Natural killer cell treated with Interleukin-12 subunit alpha and Interleukin-12 subunit beta and Interleukin-15 and Interleukin-18, amount 100 ng/mL, for 72 hours (primary cell): ENCODE results near the gene EIF4G3. TPM values are rescaled to one million over a fixed set of nuclear protein-coding genes. Genes with fewer than 3 reads are reported as not detected.
"Not testable (repeated sequence)": the region's sequence is repeated elsewhere in the genome, so short reads cannot be mapped to it uniquely, and the experiment has no call there.

Source experiments
- ATAC-seq, 2 donors: fragments of 150-1000 bp; cut with Tn5 transposase in 1 of 2; sonication (Bioruptor Pico), chemical (Tn5 transposase) in 1 of 2; 2 replicates each; pipeline ENCODE4 v1.10.0; 2021
- DNase-seq: peaks from one replicate; pipeline ENCODE4 v3.0.0; 2022; ENCODE audit warnings: low spot score
- H3K27ac Mint-ChIP-seq, 2 donors: 1 replicate in 1 of 2; 2 replicates in 1 of 2; pipeline ENCODE4 v1.8.0; 2022; ENCODE audit warnings: mixed read lengths in 2 of 2, mild to moderate bottlenecking in 1 of 2, moderate library complexity in 1 of 2
- H3K27me3 Mint-ChIP-seq, 2 donors: 1 replicate in 1 of 2; 2 replicates in 1 of 2; pipeline ENCODE4 v1.8.0; 2022; ENCODE audit warnings: mixed read lengths in 2 of 2
- H3K36me3 Mint-ChIP-seq: one replicate; pipeline ENCODE4 v1.8.0; 2022; ENCODE audit warnings: mixed read lengths
- H3K4me1 Mint-ChIP-seq, 2 donors: 1 replicate in 1 of 2; 2 replicates in 1 of 2; pipeline ENCODE4 v1.8.0; 2022; ENCODE audit warnings: low read depth in 2 of 2, mixed read lengths in 2 of 2, mild to moderate bottlenecking in 1 of 2
- H3K4me3 Mint-ChIP-seq: one replicate; pipeline ENCODE4 v1.8.0; 2022; ENCODE audit warnings: mixed read lengths
- H3K9me3 Mint-ChIP-seq: 2 replicates; pipeline ENCODE4 v1.8.0; 2022; ENCODE audit warnings: mixed read lengths
- total RNA-seq, 2 donors: library from RNA; stranded (reverse); gene quantifications; one replicate each; pipeline ENCODE4 v1.2.3, GENCODE V29; 2022

Gene EIF4G3
- total RNA-seq, 2 donors from 2014 or later: 121 to 140 TPM

GRCh38 chr1:20867847-20868246 is 308.9 kb downstream of the EIF4G3 start:
- ATAC-seq (no peak), DNase-seq (no peak)
- Mint-ChIP-seq H3K4me1 (peaks cover 0 to 3% of the 10 kb centered on the region in 2 donors), H3K9me3 (no peaks in the 10 kb centered on the region), H3K36me3 (peaks cover 5% of the 10 kb centered on the region), H3K27me3 (no peaks in the 10 kb centered on the region), H3K4me3 (no peak overlapping the region), H3K27ac (no peak overlapping the region)

DNA sequence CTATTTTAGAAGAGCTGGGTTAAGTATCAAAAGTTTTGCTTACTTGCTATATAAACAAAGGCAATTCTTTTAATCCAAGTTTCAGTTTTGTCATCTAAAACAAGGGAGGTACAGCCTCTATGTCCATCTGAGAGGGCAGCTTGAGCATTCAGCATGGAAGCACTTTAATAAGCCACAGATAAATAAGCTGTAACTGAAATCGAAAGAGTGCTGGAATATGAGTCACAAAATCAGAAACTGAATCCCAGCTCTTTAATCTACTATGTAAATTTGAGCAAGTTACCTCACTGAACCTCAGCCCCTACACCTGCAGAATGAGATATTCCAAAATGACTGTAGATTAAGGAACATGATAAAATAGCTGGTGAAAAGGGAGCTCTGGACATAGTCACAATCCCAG is 309.6 kb downstream of the EIF4G3 start:
- H3K9me3 Mint-ChIP-seq: no peaks in the 10 kb centered on the region
- no peak for DNase-seq
- H3K4me1 Mint-ChIP-seq: peaks cover 0 to 3% of the 10 kb centered on the region in 2 donors
- H3K27me3 Mint-ChIP-seq: no peaks in the 10 kb centered on the region
- H3K4me3 Mint-ChIP-seq: no peak overlapping the region
- H3K36me3 Mint-ChIP-seq: peaks cover 5% of the 10 kb centered on the region
- H3K27ac Mint-ChIP-seq: no peak overlapping the region
- ATAC-seq: no peak

DNA sequence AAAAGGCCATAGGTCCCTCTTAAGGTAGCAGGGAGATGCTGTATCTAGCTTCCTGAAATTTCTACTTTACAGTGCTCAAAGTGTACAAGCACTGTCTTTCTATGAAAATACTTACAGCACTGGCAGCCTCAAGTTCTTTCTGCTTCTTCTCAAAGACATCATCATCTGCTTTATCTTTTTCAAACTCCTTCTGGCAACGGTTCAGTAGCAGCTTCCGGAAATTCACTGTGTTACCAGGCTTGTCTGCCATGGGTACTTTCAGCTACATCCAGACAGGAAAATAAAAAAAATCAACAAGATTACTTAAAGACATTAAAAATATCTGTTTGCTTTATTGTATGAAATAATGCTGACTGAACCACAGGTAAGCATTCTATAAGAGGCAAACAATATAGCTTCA is 311.7 kb downstream of the EIF4G3 start:
- no peak for ATAC-seq
- H3K4me1 Mint-ChIP-seq: peaks cover 0 to 4% of the 10 kb centered on the region in 2 donors
- H3K27ac Mint-ChIP-seq: no peak overlapping the region
- peaks cover 12% of the 10 kb centered on the region for H3K36me3 Mint-ChIP-seq
- H3K4me3 Mint-ChIP-seq: no peak overlapping the region
- H3K9me3 Mint-ChIP-seq: no peaks in the 10 kb centered on the region
- no peak for DNase-seq
- H3K27me3 Mint-ChIP-seq: no peaks in the 10 kb centered on the region

GRCh38 chr1:20854529-20854928 is 322.2 kb downstream of the EIF4G3 start:
- Mint-ChIP-seq H3K4me1 (no peaks in the 10 kb centered on the region), H3K27ac (no peak overlapping the region), H3K9me3 (no peaks in the 10 kb centered on the region), H3K27me3 (no peaks in the 10 kb centered on the region), H3K4me3 (no peak overlapping the region), H3K36me3 (peaks cover 30% of the 10 kb centered on the region)
- ATAC-seq (no peak), DNase-seq (no peak)

DNA sequence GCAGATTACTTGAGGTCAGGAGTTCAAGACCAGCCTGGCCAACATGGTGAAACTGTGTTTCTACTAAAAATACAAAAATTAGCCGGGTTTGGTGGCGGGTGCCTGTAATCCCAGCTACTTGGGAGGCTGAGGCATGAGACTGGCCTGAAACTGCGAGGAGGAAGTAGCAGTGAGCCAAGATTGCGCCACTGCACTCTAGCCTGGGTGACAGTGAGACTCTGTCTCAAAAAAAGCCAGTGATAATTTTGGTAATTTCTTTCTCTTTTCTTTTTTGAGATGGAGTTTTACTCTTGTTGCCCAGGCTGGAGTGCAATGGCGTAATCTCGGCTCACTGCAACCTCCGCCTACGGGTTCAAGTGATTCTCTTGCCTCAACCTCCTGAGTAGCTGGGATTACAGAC is 324.9 kb downstream of the EIF4G3 start:
- H3K9me3 Mint-ChIP-seq, DNase-seq, H3K4me3 Mint-ChIP-seq, H3K27ac Mint-ChIP-seq, H3K27me3 Mint-ChIP-seq, H3K4me1 Mint-ChIP-seq, ATAC-seq: not testable (repeated sequence)
- peaks cover 14% of the 10 kb centered on the region for H3K36me3 Mint-ChIP-seq

DNA sequence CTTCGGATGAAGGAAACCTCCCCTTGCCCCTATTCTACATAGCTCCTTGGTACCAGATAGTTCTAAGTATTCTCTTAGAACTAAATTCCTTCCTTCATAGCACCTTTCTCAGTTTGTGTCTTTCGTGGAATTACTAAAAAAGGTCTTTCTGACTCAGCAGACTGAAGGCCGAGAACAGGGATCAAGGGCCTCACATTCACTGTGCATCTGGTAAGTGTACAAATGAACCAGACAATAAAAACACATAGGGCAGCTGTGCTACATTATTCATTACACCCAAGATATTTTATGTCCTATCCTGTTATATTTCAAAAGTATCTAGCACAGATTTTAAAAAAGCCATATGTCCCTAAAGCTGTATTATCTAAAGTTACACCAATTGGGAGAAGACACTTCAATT is 326.7 kb downstream of the EIF4G3 start:
- Mint-ChIP-seq H3K4me3 (no peak overlapping the region), H3K36me3 (peaks cover 18% of the 10 kb centered on the region), H3K4me1 (no peaks in the 10 kb centered on the region), H3K9me3 (no peaks in the 10 kb centered on the region), H3K27ac (no peak overlapping the region), H3K27me3 (no peaks in the 10 kb centered on the region)
- DNase-seq: no peak
- peak in 1 of 2 donors; percentile 38 for ATAC-seq

- ATAC-seq (no peak), DNase-seq (no peak)
- H3K9me3 Mint-ChIP-seq: no peaks in the 10 kb centered on the region
- H3K4me3 Mint-ChIP-seq: no peak overlapping the region
- H3K27me3 Mint-ChIP-seq: no peaks in the 10 kb centered on the region
- no peaks in the 10 kb centered on the region for H3K4me1 Mint-ChIP-seq
- no peak overlapping the region for H3K27ac Mint-ChIP-seq
- peaks cover 27% of the 10 kb centered on the region for H3K36me3 Mint-ChIP-seq
Measured at GRCh38 chr1:20849100-20849499, 327.6 kb downstream of the EIF4G3 start.

DNA sequence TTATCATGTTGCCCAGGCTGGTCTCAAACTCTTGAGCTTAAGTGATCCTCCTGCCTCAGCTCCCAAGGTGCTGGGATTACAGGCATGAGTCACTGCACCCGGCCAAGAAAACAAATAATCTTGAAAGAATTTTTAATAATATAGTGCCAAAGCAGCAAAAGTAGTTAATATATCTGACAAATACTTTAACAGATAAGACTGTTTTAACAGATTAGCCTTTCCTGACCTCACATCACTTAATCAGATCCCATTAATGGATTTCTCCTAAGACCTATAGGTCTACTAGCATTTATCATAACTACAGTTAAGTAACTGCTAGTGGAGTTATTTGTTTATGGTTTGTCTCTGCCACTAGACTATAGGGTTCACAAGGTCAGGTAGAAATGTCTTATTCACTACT is 328.5 kb downstream of the EIF4G3 start:
- no peaks in the 10 kb centered on the region for H3K4me1 Mint-ChIP-seq
- H3K27me3 Mint-ChIP-seq: no peaks in the 10 kb centered on the region
- H3K27ac Mint-ChIP-seq: no peak overlapping the region
- peaks cover 32% of the 10 kb centered on the region for H3K36me3 Mint-ChIP-seq
- no peak overlapping the region for H3K4me3 Mint-ChIP-seq
- ATAC-seq: no peak
- no peaks in the 10 kb centered on the region for H3K9me3 Mint-ChIP-seq
- no peak for DNase-seq

- no peaks in the 10 kb centered on the region for H3K9me3 Mint-ChIP-seq
- no peaks in the 10 kb centered on the region for H3K27me3 Mint-ChIP-seq
- ATAC-seq: no peak
- no peaks in the 10 kb centered on the region for H3K4me1 Mint-ChIP-seq
- no peak overlapping the region for H3K27ac Mint-ChIP-seq
- peaks cover 32% of the 10 kb centered on the region for H3K36me3 Mint-ChIP-seq
- no peak overlapping the region for H3K4me3 Mint-ChIP-seq
- DNase-seq: no peak
Measured at GRCh38 chr1:20847611-20848080, 329.1 kb downstream of the EIF4G3 start.

DNA sequence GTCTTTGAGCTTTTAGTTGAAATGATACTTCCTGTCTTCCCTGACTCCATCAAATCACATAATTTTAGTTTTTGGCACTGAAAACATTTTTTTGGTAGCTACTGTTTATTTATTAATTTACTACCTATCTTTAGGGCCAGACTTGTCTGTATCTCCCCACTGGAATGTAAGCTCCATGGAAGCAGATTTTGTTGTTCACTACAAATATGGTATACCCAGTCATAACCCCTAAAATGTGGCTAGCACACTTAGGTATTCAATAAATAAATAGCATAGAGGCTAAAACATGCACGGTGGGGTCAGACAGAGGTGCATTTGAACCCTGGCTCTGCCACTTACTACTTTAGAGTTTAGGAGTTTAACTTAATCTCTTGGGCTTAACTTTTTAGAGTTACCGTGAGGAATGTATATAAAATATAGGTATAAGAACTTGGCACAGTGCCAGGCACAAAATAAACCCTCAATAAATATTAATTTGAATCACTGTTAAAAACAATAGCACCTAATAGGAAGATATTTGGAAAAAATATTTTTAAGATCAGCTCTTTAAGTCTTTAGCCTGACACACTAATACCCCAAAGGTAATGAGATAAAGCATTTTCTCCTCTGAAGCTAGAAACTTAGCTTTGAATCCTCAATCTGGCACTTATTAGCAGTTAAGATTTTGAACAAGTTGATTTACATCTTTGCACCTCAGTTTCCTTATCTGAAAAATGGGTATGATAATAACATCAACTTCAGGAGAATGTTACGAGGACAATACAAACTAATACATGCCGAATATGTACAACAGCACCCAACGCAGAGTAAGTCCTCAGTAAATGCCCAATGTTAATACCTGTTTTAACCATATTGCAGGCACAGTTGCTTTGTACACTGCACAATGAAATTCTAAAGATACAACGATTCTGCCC is 330.0 kb downstream of the EIF4G3 start:
- no peak for DNase-seq
- no peak for ATAC-seq
- H3K4me1 Mint-ChIP-seq: no peaks in the 10 kb centered on the region
- no peaks in the 10 kb centered on the region for H3K27me3 Mint-ChIP-seq
- peaks cover 32% of the 10 kb centered on the region for H3K36me3 Mint-ChIP-seq
- no peaks in the 10 kb centered on the region for H3K9me3 Mint-ChIP-seq
- H3K4me3 Mint-ChIP-seq: no peak overlapping the region
- H3K27ac Mint-ChIP-seq: no peak overlapping the region

DNA sequence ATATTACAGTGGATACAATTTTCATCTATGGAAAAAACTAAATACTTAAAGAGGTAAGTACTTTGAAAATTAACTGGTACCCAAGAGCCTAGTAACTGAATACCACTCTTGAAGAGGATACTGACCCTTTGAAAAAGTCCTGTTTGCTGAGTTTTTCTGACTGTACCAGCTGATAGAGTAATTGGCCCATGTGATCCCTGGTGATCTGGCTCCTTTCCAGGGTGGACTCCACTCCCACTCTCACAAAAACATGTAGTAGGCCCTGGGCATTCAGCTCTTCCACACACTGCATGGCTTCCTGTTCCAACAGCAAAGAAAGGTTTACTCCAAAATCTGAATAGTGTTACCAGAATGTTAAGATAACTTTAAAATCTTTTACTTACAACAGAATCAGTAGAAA is 336.0 kb downstream of the EIF4G3 start:
- Mint-ChIP-seq H3K36me3 (peaks cover 16% of the 10 kb centered on the region), H3K4me1 (no peaks in the 10 kb centered on the region), H3K9me3 (no peaks in the 10 kb centered on the region), H3K4me3 (no peak overlapping the region), H3K27ac (no peak overlapping the region), H3K27me3 (no peaks in the 10 kb centered on the region)
- no peak for ATAC-seq
- no peak for DNase-seq

DNA sequence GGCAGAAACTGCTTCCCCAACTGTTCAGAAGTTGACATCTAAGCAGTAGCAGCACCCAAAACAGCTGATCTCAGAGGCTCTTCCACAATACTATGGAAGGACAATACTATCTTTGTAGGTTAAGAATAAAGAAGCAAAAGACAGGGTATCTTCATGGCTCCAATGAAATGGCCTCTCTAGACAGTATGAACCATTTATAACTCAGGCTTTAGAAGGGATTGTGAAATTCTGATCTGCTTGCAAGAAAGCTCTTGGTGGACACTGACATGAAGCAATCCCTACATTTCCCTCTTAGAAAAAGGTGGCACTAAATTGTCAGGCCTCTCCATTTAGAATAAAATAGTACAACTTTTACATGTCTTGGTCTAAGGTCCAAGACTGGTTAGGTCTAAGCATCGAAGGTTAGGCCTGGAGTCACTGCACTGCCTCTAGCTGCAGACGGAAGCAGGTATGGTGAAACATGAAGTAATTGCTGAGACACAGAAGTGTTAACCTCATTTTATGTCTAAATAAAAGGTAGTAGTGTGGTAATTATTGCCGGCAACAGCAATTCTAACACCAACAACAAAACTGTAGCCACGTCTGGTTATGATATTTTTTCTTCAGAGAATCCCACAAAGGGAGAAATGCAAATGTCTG is 339.0 kb downstream of the EIF4G3 start:
- Mint-ChIP-seq H3K27ac (no peak overlapping the region), H3K36me3 (no peaks in the 10 kb centered on the region)
- ATAC-seq: no peak

DNA sequence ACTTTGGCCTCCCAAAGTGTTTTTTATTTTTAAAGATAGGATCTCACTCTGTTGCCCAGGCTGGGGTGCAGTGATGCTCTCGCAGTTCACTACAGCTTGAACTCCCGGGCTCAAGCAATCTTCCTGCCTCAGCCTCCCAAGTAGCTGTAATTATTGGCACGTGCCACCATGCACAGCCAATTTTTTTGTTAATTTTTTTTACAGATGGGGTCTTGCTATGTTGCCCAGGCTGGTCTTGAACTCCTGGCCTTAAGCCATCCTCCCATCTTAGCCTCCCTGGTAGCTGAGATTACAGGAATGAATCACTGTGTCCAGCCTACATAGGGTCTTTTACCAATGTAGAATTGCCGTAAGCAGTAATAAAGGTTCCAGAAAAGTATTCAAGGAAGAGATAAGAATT is 340.5 kb downstream of the EIF4G3 start:
- Mint-ChIP-seq H3K9me3 (no peaks in the 10 kb centered on the region), H3K27me3 (no peaks in the 10 kb centered on the region), H3K36me3 (no peaks in the 10 kb centered on the region), H3K4me1 (no peaks in the 10 kb centered on the region), H3K4me3 (no peak overlapping the region), H3K27ac (no peak overlapping the region)
- DNase-seq (no peak), ATAC-seq (no peak)

More for the DNA sequence above, 339.0 kb downstream of the EIF4G3 start:
- Mint-ChIP-seq H3K4me1 (no peaks in the 10 kb centered on the region), H3K27me3 (no peaks in the 10 kb centered on the region), H3K4me3 (no peak overlapping the region), H3K9me3 (no peaks in the 10 kb centered on the region)
- no peak for DNase-seq

GRCh38 chr1:20834780-20835179 is 341.9 kb downstream of the EIF4G3 start:
- no peak for ATAC-seq
- no peaks in the 10 kb centered on the region for H3K27me3 Mint-ChIP-seq
- no peak for DNase-seq
- H3K4me3 Mint-ChIP-seq: no peak overlapping the region
- H3K4me1 Mint-ChIP-seq: no peaks in the 10 kb centered on the region
- H3K36me3 Mint-ChIP-seq: no peaks in the 10 kb centered on the region
- no peak overlapping the region for H3K27ac Mint-ChIP-seq
- H3K9me3 Mint-ChIP-seq: no peaks in the 10 kb centered on the region
